Measurements from ENCODE around the gene CTSF.
A peak's percentile ranks its signal among the peaks of the same experiment; 100 is the strongest.
"Not testable (repeated sequence)": the region's sequence is repeated elsewhere in the genome, so short reads cannot be mapped to it uniquely, and the experiment has no call there.

CTSF gene

DNA sequence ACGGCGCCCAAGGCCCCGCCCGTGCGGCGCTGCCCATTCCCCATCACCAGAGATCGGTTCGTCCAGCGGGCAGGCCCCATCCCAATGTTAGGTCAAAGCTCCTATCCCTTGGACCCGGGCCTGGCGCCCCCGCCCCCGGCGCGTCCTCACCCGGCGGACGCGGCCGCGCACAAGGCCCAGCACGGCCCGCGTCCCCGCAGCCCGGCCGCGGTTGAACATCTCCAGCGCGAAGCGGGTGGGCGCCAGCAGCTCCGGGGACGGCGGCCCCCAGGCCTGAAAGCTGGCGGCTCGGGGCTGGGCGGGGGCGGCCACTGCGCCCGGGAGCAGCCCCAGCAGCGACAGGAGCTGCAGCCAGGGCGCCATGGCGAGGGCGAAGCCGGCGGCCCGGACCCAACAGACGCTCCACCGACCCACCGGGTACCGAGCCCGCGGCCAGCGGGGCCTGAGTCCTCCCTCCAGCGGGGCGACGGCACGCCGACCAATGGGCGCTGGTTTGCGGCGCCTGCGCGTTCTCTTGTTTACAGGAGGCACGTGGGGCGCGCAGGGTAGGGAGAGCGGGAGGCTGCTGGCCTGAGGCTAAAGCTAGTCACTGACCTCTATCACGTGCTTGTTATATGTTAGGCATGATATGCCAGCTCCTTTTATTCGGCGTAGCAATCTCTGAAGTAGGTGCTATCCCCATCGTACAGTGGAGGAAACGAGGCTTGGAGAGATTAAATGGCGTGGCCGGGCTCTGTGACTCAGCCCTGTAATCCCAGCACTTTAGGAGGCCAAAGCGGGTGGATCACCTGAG is at the start of gene CTSF:
Gene CTSF (minus strand): TSS at position 483 of the 793 bp plus-strand sequence. CDS start 120 bp downstream, at position 363.
- no peak for DNase-seq (ENCODE audit: low read depth)

DNA sequence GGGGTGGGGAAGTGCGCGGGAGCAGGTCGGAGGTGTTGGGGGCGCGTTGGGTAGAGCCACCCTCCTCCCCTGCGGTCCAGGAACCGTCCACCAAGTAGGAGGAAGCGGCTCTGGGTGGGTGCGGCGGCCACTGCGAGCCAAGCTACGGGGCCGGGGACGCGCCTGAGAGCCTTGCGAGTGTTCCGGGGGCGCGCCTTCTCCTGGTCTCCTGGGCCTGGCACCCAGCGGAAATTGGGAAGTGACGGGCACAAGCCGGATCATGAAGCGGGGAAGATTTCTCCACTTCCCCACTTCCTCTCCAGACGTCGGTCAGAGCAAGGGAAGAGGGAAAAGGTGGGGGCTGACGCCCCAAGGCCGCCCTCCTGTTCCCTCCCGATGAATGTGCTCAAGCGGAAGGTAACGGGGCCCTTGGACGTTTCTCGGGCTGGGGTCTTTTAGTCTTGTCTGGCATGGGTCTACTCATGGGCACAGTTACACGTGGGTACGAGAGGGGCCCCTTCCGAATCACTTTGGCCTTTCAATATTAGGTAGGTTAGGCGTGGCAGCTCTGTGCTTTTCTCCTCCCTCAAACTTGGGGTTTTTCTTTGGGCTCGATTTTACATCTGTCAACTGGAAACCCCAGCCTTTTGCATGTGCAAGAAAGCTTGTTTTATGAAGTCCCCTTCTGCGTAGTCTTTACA is 48.9 kb upstream of the CTSF start:
- DNase-seq (ENCODE audit: low read depth): no peak

DNA sequence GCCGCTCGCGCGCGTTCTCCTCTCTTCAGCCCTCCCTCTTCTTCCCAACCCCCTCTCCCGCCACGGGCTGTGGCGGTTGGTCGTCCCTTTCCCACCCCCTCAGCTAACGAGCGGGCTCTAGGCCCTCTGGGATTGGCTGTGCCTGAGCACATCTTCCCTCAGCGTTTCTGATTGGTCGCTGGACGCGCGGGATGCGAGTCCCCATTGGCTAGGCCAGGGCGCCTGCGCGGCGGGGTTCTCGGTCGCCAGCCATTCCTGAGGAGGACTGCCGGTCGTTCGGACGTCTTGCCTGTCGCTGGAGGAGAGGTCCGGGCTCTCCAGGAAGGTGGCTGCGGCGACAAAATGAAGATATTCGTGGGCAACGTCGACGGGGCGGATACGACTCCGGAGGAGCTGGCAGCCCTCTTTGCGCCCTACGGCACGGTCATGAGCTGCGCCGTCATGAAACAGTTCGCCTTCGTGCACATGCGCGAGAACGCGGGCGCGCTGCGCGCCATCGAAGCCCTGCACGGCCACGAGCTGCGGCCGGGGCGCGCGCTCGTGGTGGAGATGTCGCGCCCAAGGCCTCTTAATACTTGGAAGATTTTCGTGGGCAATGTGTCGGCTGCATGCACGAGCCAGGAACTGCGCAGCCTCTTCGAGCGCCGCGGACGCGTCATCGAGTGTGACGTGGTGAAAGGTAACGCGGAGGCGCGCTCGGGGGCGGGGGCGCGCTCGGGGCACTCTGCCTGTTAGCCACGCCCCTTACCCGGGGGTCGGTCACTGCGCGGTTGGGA is 48.2 kb upstream of the CTSF start, which contains the start of gene RBM14:
Gene RBM14 (plus strand): TSS at position 252 of the 776 bp plus-strand sequence. CDS start 91 bp downstream, at position 343.
- DNase-seq (ENCODE audit: low read depth): peak; percentile 95

DNA sequence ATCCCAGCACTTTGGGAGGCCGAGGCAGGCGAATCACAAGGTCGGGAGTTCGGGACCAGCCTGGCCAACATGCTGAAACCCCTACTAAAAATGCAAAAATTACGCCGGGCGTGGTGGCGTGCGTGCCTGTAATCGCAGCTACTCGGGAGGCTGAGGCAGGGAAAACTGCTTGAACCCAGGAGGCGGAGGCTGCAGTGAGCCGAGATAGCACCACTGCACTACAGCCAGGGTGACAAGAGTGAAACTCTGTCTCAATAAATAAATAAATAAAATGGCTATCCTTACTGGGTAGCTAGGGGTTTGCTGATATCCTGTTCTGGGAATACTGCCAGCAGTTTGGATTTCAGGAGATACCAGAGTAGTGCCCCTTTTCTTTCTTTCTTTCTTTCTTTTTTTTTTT is 45.7 kb upstream of the CTSF start:
- no peak for DNase-seq (ENCODE audit: low read depth)

DNA sequence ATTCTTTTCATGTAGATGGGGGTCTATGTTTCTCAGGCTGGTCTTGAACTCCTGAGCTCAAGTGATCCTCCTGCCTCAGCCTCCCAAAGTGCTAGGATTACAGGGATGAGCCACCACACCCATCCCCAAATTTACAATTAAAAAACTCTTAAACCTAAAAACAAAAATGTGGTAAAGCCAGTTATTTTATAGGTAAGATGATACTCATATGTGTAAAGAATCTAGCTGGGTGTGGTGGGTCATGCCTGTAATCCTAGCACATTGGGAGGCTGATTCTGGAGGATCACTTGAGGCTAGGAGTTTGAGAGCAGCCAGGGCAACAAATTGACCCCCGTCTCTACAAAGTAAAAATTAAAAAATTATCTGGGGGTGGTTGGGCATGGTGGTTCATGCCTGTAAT is 44.1 kb upstream of the CTSF start:
- no peak for DNase-seq (ENCODE audit: low read depth)

DNA sequence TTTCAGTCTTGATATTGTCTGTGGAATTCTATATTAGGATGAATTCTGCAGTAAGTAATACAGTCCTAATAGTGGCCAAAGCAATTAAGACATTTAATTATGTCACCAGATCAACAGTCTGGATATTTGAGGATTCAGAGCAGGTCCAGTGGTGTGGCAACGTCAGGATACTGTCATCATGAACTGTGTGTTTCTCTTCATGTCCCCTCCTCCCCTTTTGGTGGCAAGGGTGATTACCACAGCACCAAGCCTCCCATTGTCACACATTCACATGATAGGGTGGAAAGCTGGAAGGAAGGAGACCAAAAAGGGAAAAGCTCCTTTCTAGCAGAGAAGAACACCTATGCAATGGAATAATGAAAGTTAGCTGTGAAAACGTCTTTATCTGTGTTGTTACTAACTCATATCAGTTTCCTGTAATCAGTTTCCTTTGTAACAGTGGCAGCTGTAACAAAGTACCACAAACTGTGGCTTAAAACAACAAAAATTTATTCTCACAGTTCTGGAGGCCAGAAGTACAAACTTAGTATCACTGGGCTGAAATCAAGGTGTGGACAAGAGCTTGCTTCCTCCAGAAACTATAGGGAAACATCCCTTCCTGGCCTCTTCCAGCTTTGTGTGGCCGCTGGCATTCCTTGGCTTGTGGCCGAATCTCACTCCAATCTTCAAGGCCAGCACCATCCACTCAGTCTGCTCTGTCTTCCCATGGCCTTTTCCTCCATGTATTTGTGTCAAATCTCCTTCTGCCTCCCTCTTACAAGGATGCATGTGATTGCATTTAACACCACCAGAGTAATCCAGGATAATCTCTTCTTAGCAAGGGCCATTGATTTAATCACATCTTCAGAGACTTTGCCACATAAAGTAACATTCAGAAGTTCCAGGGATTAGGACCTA is 41.6 kb upstream of the CTSF start:
- DNase-seq (ENCODE audit: low read depth): no peak

DNA sequence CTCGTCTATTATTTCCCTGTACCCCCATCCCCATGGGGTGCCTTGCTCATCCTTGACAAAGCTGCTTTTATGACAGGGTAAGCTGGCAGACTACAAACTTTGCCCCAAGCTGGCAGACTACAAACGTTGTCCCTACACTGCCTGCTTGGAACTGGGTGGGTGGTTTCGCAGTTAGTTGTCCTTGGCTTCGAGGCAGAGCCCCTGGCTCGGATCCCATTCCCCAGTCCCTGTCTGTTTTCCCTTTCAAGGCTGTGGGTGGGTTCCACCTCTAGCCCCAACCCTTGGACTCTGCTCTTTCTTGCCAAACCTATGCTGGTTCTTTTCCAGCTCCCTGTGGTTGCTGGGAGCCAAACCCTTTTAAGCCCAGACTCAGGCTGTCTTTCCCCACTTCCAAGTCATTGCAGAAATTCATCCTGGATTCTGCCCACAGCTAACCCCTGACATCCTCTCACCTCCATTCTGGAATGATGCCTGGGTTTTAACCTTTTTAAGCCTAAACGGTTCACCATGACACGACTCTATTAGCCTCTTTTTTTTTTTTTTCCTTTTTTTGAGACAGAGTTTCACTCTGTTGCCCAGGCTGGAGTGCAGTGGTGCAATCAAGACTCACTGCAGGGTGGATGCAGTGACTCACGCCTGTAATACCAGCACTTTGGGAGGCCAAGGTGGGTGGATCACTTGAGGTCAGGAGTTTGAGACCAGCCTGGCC is 38.9 kb upstream of the CTSF start:
- DNase-seq (ENCODE audit: low read depth): no peak

DNA sequence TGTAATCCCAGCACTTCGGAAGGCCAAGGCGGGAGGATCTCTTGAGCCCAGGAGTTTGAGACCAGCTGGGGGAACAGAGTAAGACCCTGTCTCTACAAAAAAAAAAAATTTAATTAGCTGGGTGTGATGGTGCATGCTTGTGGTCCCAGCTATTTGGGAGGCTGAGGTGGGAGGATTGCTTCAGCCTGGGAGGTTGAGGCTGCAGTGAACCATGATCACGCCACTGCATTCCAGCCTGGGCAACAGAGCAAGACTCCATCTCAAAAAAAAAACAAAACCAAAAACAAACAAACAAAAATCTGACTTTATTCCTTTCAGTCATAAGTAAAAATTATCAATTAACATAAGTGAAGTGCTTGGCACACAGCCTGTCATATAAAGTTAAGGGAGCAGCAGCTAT is 38.2 kb upstream of the CTSF start:
- not testable (repeated sequence) for DNase-seq (ENCODE audit: low read depth)

DNA sequence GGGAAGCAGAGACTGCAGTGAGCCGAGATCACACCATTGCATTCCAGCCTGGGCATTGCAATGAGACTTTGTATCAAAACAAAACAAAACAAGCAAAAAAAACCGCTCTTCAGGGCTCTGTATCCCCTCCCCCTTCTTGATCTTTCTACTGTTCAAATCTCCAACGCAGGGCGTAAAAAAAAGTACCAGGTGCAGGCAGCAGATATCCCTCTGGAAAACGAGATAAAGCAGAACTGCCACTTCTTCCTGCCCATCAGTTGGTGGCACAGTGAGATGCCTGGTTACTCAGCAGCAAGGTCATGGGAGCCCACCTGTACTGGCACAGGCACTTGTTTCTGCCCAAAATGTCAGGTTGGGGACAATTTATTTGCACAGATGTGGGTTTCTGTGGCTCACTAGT is 35.7 kb upstream of the CTSF start:
- no peak for DNase-seq (ENCODE audit: low read depth)

DNA sequence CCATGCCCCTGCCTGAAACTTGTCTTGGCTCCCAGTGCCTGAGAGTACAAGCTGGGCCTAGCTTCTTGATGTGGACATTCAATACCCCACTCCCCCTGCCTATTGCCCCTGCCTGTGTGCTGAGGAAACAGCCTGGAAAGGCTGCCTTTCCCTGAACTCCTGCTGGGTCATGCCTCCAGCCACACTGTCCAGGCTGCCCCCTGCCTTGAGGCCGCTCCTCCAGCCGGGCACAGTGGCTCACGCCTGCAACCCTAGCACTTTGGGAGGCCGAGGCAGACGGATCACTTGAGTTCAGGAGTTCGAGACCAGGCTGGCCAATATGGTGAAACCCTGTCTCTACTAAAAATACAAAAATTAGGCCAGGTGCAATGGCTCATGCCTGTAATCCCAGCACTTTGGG is 34.7 kb upstream of the CTSF start:
- DNase-seq (ENCODE audit: low read depth): no peak

DNA sequence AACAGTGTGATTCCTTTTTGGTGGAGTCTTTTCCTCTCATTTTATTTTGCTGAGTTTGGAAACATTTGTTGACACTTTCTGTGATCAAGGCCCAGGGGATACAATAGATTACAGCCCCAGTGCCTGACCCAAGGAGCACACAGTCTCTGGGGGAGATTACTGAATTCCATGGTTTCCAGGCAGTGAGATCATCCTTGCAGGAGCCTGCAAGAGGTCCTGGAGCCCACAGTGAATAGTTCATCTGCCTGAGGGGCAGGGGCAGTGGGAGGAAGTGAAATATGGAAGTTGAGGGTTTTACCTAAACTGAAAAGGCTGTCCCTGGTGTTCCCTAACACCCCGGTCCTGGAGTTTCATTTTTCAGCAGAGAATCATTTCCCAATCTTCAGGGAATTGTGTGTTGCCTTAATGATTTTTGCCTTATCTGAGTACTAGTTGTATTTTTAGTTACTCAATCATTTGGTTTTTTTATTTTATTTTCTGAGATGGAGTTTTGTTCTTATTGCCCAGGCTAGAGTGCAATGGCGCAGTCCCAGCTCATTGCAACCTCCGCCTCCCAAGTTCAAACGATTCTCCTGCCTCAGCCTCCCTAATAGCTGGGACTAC is 32.3 kb upstream of the CTSF start:
- DNase-seq (ENCODE audit: low read depth): no peak

DNA sequence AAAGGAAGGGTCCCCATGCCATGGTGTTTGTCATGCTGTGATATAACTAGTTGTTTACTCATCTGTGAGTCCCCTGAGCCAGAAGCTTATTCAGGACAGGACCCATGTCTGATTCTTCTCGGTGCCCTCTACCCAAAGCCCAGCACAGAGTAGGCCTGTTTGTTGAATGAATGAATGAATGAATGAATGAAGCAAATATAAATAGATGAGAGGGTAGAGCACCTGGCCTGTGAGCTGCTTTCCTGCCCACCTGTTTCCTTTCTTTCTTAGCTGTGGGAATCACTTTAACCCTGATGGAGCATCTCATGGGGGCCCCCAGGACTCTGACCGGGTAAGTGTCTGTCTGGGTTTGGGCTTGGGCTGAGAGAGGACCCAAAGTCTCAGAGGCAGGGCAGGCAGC is 31.8 kb upstream of the CTSF start:
- DNase-seq (ENCODE audit: low read depth): no peak

DNA sequence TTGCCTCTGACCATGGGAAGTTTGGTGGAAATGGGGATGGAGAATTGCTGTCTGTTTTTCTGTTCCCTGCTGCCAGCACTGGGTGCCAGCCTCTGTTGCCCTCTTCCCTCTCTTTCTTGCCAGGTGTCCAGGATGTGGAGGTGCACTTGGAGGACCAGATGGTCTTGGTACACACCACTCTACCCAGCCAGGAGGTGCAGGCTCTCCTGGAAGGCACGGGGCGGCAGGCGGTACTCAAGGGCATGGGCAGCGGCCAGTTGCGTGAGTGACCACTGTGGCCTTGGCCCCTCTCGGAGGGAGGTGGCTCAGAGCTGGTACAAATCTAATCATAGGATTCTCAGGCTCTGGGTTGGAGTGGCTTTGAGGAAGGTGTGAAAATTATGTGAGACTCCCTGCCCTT is 30.6 kb upstream of the CTSF start:
- DNase-seq (ENCODE audit: low read depth): no peak

DNA sequence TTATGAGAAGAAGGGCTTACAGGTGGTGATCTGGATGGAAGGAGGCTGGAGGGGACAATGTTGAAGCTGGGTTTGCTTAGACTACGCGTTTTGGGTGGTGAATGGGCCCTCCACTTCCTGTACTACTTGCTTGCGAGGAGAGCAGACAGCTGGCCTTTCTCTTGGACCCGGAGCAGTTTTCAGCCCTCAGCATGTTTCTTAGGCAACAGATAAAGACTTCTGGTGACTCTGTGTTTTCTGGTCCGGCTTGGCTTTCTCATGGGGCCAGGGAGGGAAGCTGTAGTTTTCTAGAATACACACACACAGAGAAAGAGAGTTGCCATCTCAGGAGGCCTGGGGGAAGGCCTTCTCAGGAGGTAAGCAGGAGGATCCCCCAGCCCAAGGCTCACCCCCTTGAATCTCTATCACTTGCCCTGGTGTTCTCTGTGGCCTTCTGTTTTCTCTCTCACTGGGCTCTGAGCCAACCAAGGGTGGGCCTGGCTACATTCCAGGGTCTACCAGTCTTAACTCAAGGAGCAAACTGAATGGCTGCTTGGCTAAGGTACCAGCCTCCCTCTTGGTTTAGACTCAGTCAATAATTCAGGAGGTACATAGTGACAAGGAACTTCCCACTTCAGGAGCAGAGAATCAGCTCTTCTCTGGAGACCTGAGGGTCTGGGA is 27.0 kb upstream of the CTSF start:
- DNase-seq (ENCODE audit: low read depth): no peak

DNA sequence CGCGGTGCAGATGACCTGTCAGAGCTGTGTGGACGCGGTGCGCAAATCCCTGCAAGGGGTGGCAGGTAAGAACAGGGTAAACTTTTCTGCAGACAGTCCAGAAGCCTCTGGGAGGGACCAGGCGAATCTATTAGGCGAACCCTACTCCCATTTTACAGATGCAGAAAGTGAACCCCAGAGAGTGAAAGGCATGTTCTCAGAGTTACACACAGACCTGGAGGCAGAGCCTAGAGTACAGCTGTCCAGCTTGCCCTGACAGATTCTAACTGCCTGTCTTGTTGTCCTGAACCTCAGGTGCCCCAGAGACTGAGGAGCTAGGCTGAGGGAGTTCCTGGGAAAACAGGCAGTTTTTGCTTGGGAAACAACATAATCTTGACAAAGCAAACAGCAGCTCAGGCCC is 25.2 kb upstream of the CTSF start:
- no peak for DNase-seq (ENCODE audit: low read depth)

DNA sequence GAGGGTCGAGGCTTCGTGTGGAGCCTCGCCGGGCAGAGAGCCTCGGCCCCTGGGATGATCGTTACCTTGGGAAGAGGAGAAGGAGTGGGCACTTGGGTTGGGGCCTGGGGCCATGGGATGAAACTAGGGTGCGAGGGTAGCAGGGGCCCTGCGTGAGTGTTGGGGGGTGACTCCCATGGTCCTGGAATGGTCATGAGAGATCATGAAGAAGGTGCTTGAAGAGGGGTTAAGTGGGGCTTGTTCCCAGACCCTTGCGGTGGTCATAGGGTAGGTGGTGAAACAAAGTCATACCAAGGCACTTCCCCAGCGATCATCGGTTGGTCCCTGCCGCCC is 24.9 kb upstream of the CTSF start:
- DNase-seq (ENCODE audit: low read depth): no peak

DNA sequence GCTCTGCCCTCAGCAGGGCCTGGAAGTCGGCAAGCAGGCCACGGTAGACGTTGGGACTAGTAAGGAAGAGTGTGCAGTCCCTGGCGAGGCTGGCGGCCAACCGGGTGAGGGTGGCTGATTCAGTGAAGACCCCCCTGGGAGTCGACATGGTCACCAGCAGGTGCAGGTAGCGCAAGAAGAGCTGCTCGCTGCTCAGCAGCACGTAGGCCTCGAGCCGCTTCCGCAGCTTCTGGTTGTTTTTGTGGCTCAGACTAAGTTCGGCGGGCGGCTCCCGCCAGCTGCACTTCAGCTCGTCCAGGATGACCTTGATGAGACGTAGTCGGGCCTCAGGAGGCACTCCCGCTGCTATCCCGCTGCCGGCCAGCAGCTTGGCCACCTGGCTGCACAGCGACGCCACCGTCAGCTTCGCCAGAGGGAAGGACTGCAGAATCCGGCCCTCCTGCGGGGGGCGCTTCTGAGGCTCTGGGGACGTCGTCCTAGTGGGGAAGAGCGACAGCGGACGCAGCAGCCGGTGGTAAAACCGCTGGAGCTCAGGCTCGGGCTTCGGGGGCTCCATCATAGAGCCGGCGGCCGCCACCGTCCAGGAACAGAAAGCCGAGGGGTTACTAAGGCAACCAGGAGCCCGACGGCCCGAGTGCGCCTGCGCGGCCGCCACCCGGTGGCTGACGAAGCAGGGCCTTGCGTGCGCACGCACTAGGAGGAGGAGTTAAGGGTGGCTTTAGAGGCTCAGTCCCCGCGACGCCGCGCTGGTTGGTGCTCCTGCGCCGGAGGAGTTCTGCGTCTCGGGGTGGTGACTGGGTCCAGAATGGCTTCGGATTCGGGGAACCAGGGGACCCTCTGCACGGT is 24.3 kb upstream of the CTSF start, which contains the start of the genes CCDC87 and CCS:
Gene CCDC87 (minus strand): TSS at position 607 of the 846 bp plus-strand sequence. CDS start 48 bp downstream, at position 559.
Gene CCS (plus strand): TSS at position 729 of the 846 bp plus-strand sequence. CDS start 77 bp downstream, at position 806.
- no peak for DNase-seq (ENCODE audit: low read depth)

DNA sequence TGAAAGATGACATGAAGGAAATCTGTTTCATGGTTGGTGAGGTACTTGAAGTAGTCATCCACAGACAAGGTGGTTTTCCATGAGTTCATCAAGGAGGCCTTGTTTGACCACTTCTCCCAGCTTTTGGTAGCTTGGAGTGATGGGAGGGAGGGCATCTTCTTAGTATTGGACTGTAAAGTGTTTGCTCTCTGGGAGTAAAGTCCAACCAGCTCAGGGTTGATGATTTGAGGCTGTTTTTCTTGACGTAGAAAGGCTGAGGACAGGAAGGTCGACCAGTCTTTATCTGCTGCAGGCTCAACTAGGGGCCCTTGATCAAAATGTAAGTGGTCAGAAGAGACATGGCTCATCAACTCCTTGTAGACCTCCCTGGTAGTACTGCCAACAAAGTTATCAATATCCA is 22.8 kb upstream of the CTSF start:
- DNase-seq (ENCODE audit: low read depth): no peak

Measured in non-pigmented ciliary epithelial cell (primary cell).